Activated CD8-positive, alpha-beta memory T cell treated with anti-CD3 and anti-CD28 coated beads for 36 hours (primary cell): ENCODE measurements around the gene RPS6KA5. TPM values are rescaled to one million over a fixed set of nuclear protein-coding genes. Genes with fewer than 3 reads are reported as not detected.

ENCODE experiments used
- CTCF ChIA-PET: fragments of 350-600 bp; sonication (Branson Sonifier 250); formaldehyde crosslinking; loops from one replicate; lab custom pipeline; 2021; ENCODE audit warnings: antibody characterized with exemption; lab: Charles Lee
- POLR2A ChIA-PET: fragments of 350-600 bp; sonication (Branson Sonifier 250); formaldehyde crosslinking; loops from one replicate; lab custom pipeline; 2021; ENCODE audit warnings: antibody characterized with exemption; lab: Charles Lee
- total RNA-seq, 2 experiments: library from RNA; stranded (reverse); gene quantifications; one replicate each; pipeline ENCODE4 v1.2.3, GENCODE V29; 2021

The RPS6KA5 gene
- total RNA-seq, 2 experiments from 2014 or later: 16.0 to 18.6 TPM

GRCh38 chr14:90936757-90937440 lies 123.5 kb downstream of the RPS6KA5 start:
- ChIA-PET CTCF (interaction anchor here (0.7 kb wide), 1 partner anchor 10 kb away, joined by 3 read pairs; no protein-coding TSS in a partner anchor), POLR2A (no interaction called here)

GRCh38 chr14:90924621-90925340 lies 135.7 kb downstream of the RPS6KA5 start:
- POLR2A ChIA-PET: no interaction called here
- CTCF ChIA-PET: no interaction called here

- ChIA-PET CTCF (no interaction called here), POLR2A (no interaction called here)
Measured at GRCh38 chr14:90922141-90922540, 138.3 kb downstream of the RPS6KA5 start.

- ChIA-PET CTCF (no interaction called here), POLR2A (no interaction called here)
Measured at GRCh38 chr14:90911121-90911520, 149.3 kb downstream of the RPS6KA5 start.

- CTCF ChIA-PET: no interaction called here
Measured at GRCh38 chr14:90907178-90907577, 153.3 kb downstream of the RPS6KA5 start.

GRCh38 chr14:90905531-90905930 lies 154.9 kb downstream of the RPS6KA5 start:
- POLR2A ChIA-PET: no interaction called here
- CTCF ChIA-PET: interaction anchor here (1.9 to 5.5 kb wide), 2 partner anchors 210 to 269 kb away, joined by 6 to 62 read pairs; no protein-coding TSS in a partner anchor

More at GRCh38 chr14:90907178-90907577, 153.3 kb downstream of the RPS6KA5 start:
- POLR2A ChIA-PET: no interaction called here

GRCh38 chr14:90903101-90903500 lies 157.3 kb downstream of the RPS6KA5 start:
- CTCF ChIA-PET: interaction anchor here (0.6 to 5.5 kb wide), 21 partner anchors 9 to 346 kb away, joined by 3 to 62 read pairs (median 4); partner anchors contain the start of gene DGLUCY
- POLR2A ChIA-PET: interaction anchor here (0.6 to 1.2 kb wide), 3 partner anchors 157 to 270 kb away, joined by 3 to 5 read pairs (median 4); partner anchors contain the start of gene RPS6KA5

- CTCF ChIA-PET: interaction anchor here (1.2 to 5.5 kb wide), 2 partner anchors 274 to 276 kb away, joined by 4 to 62 read pairs; no protein-coding TSS in a partner anchor
- POLR2A ChIA-PET: no interaction called here
Measured at GRCh38 chr14:90900476-90901083, 159.9 kb downstream of the RPS6KA5 start.

GRCh38 chr14:90897022-90897421 lies 163.4 kb downstream of the RPS6KA5 start:
- ChIA-PET CTCF (no interaction called here), POLR2A (no interaction called here)

- POLR2A ChIA-PET: no interaction called here
Measured at GRCh38 chr14:90894241-90894640, 166.2 kb downstream of the RPS6KA5 start.

GRCh38 chr14:90893510-90893909 lies 166.9 kb downstream of the RPS6KA5 start:
- POLR2A ChIA-PET: no interaction called here
- CTCF ChIA-PET: no interaction called here

More at GRCh38 chr14:90894241-90894640, 166.2 kb downstream of the RPS6KA5 start:
- CTCF ChIA-PET: interaction anchor here (1.3 kb wide), 1 partner anchor 8 kb away, joined by 3 read pairs; no protein-coding TSS in a partner anchor

- POLR2A ChIA-PET: no interaction called here
- CTCF ChIA-PET: no interaction called here
Measured at GRCh38 chr14:90892970-90893369, 167.5 kb downstream of the RPS6KA5 start.

GRCh38 chr14:90891326-90891725 lies 169.1 kb downstream of the RPS6KA5 start:
- CTCF ChIA-PET: interaction anchor here (1.3 kb wide), 1 partner anchor 12 kb away, joined by 5 read pairs; no protein-coding TSS in a partner anchor
- POLR2A ChIA-PET: no interaction called here

GRCh38 chr14:90890322-90891020 lies 170.0 kb downstream of the RPS6KA5 start:
- POLR2A ChIA-PET: no interaction called here
- CTCF ChIA-PET: interaction anchor here (1.3 to 1.9 kb wide), 2 partner anchors 12 to 13 kb away, joined by 4 to 5 read pairs; no protein-coding TSS in a partner anchor

GRCh38 chr14:90886297-90886815 lies 174.1 kb downstream of the RPS6KA5 start:
- ChIA-PET POLR2A (no interaction called here), CTCF (interaction anchor here (0.7 to 2.6 kb wide), 3 partner anchors 17 to 827 kb away, joined by 3 to 7 read pairs (median 3); no protein-coding TSS in a partner anchor)

- ChIA-PET POLR2A (no interaction called here), CTCF (no interaction called here)
Measured at GRCh38 chr14:90883782-90884181, 176.7 kb downstream of the RPS6KA5 start.

- POLR2A ChIA-PET: no interaction called here
Measured at GRCh38 chr14:90883197-90883596, 177.2 kb downstream of the RPS6KA5 start.

GRCh38 chr14:90880282-90880681 lies 180.2 kb downstream of the RPS6KA5 start:
- ChIA-PET POLR2A (no interaction called here), CTCF (no interaction called here)

More at GRCh38 chr14:90883197-90883596, 177.2 kb downstream of the RPS6KA5 start:
- CTCF ChIA-PET: no interaction called here

GRCh38 chr14:90874599-90874998 lies 185.8 kb downstream of the RPS6KA5 start:
- POLR2A ChIA-PET: no interaction called here
- CTCF ChIA-PET: interaction anchor here (1.4 kb wide), 1 partner anchor 302 kb away, joined by 3 read pairs; no protein-coding TSS in a partner anchor
